ENCODE measurements around the gene CA10. TPM values are rescaled to one million over a fixed set of nuclear protein-coding genes. Genes with fewer than 3 reads are reported as not detected.

CA10 gene
- total RNA-seq, 1 donor from 2014 or later: 2.0 TPM

DNA sequence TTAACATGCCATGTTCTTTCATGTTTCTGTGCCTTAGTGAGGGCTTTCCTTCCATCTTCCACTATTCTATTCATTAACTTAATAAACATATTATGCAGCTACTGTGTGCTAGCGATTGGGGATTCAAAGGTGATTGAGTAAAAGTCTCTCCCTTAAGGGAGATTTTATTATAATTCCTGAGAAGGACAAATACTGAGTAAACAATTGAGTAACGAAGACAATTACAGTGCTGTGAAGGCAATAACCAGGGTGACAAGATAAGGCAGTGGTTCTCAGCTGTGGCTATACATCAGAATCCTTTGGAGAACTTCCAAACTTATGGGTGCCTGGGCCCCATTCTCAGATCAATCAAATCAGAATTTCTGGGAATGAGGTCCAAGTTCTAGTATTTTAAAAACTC lies 353.3 kb downstream of the CA10 start:
- H3K36me3 ChIP-seq: no peaks in the 10 kb centered on the region
- TF ChIP-seq POLR2AphosphoS5 (IDR thresholded peaks at IDR 0.05; ENCODE audit: insufficient read depth in 1 of 2, low read depth in 1 of 2) (no peak), POLR2A (IDR thresholded peaks at IDR 0.05) (no peak)
- TF ChIP-seq, protein P1, sequence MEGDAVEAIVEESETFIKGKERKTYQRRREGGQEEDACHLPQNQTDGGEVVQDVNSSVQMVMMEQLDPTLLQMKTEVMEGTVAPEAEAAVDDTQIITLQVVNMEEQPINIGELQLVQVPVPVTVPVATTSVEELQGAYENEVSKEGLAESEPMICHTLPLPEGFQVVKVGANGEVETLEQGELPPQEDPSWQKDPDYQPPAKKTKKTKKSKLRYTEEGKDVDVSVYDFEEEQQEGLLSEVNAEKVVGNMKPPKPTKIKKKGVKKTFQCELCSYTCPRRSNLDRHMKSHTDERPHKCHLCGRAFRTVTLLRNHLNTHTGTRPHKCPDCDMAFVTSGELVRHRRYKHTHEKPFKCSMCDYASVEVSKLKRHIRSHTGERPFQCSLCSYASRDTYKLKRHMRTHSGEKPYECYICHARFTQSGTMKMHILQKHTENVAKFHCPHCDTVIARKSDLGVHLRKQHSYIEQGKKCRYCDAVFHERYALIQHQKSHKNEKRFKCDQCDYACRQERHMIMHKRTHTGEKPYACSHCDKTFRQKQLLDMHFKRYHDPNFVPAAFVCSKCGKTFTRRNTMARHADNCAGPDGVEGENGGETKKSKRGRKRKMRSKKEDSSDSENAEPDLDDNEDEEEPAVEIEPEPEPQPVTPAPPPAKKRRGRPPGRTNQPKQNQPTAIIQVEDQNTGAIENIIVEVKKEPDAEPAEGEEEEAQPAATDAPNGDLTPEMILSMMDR (IDR thresholded peaks at IDR 0.05): no peak
- H3K27ac ChIP-seq: no peak overlapping the region
- no peaks in the 10 kb centered on the region for H3K9me3 ChIP-seq
- no peaks in the 10 kb centered on the region for H3K27me3 ChIP-seq
- intact Hi-C loops (cut with DNase I): no loop called here
- no peak overlapping the region for H3K4me3 ChIP-seq
- no peaks in the 10 kb centered on the region for H3K4me1 ChIP-seq
- DNase-seq (ENCODE audit: extremely low spot score in 2 of 2): no peak

DNA sequence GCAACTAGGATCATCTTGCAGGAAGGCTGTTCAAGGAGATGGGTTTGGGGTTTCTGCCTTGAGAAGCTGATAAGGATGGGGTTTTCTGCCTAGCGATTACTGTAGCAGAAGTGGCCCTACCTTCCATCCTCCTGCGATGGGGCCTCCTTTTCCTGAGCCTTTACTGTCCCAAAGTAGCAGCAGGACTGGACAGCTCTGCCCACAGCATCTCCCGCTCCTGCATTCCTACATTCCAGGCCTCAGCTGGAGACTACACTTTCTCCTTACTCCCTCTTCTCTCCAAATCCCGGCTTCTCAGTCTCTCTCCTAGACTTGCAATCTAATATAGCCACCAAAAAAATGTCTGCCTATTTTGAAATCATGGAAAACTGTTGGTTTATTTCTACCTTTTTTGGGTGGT lies 355.4 kb downstream of the CA10 start:
- no peak overlapping the region for H3K27ac ChIP-seq
- no peaks in the 10 kb centered on the region for H3K4me1 ChIP-seq
- intact Hi-C loops (cut with DNase I): no loop called here
- no peaks in the 10 kb centered on the region for H3K36me3 ChIP-seq
- TF ChIP-seq POLR2AphosphoS5 (IDR thresholded peaks at IDR 0.05; ENCODE audit: insufficient read depth in 1 of 2, low read depth in 1 of 2): no peak
- no peak for DNase-seq (ENCODE audit: extremely low spot score in 2 of 2)
- H3K4me3 ChIP-seq: no peak overlapping the region
- no peaks in the 10 kb centered on the region for H3K27me3 ChIP-seq
- H3K9me3 ChIP-seq: no peaks in the 10 kb centered on the region

DNA sequence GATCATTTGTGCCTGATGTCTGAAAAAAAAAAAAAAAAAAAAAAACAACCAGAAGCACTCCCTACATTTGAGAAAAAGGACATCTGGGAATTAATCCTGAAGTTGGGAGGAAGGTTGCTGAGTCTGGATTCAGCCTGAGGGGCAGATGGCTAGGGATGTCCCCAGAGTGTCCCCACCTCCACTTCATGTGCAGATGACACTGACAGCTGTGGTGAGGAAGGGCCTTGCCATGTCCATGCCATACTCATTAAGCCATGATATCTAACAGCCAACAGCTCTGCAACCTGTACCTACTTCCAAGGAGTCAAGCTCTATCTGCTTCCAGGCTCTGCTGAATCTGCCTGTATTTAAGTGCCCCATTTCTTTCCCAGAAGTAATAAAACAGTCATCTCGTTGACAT lies 356.0 kb downstream of the CA10 start:
- no peaks in the 10 kb centered on the region for H3K27me3 ChIP-seq
- H3K4me3 ChIP-seq: no peak overlapping the region
- no peaks in the 10 kb centered on the region for H3K9me3 ChIP-seq
- no peaks in the 10 kb centered on the region for H3K36me3 ChIP-seq
- no peak for DNase-seq (ENCODE audit: extremely low spot score in 2 of 2)
- TF ChIP-seq, protein P1 (IDR thresholded peaks at IDR 0.05): no peak
- TF ChIP-seq POLR2A (IDR thresholded peaks at IDR 0.05): no peak
- TF ChIP-seq POLR2AphosphoS5 (IDR thresholded peaks at IDR 0.05; ENCODE audit: insufficient read depth in 1 of 2, low read depth in 1 of 2): no peak
- H3K4me1 ChIP-seq: no peaks in the 10 kb centered on the region
- no peak overlapping the region for H3K27ac ChIP-seq
- intact Hi-C loops (cut with DNase I): no loop called here

DNA sequence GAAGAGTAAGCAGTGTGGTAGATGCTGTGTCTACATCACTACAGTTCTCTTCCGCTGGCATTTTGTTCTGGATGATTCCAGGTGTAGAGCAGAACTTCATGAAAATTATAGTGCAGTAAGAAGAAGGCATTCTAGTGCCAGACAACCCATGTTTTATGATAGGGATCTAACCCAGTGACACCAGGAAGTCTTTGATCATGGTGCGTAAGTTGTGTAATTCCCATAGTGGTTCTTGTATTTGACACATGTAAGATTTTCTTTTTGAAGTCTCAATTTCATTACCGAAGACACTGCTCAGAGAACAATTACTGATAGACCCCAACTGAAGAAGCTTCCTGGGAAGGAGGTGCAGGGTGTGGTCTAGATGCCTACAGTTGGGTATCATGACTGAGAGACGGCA lies 356.9 kb downstream of the CA10 start:
- Histone ChIP-seq H3K4me1 (no peaks in the 10 kb centered on the region), H3K27ac (no peak overlapping the region), H3K9me3 (no peaks in the 10 kb centered on the region), H3K27me3 (no peaks in the 10 kb centered on the region), H3K4me3 (no peak overlapping the region), H3K36me3 (no peaks in the 10 kb centered on the region)
- DNase-seq (ENCODE audit: extremely low spot score in 2 of 2): no peak
- intact Hi-C loops (cut with DNase I): no loop called here
- TF ChIP-seq POLR2AphosphoS5 (IDR thresholded peaks at IDR 0.05; ENCODE audit: insufficient read depth in 1 of 2, low read depth in 1 of 2) (no peak), POLR2A (IDR thresholded peaks at IDR 0.05) (no peak)
- TF ChIP-seq, protein P1 (IDR thresholded peaks at IDR 0.05): no peak

DNA sequence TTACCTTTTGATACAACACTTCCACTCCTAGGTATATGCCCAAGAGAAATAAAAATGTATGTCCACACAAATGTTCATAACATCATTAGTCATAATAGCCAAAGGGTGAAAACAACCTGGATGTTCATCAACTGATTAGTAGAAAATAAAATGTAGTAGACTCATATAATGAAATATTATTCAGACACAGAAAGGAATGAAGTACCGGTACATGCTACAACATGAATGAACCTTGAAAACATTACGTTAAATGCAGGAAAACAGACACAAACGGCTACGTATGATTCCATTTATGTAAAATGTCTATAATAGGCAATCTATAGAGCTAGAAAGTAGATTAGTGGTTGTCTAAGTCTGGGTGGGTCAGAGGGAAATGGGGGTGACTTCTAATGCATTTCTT lies 358.5 kb downstream of the CA10 start:
- TF ChIP-seq, protein P1 (IDR thresholded peaks at IDR 0.05): no peak
- TF ChIP-seq POLR2AphosphoS5 (IDR thresholded peaks at IDR 0.05; ENCODE audit: insufficient read depth in 1 of 2, low read depth in 1 of 2) (no peak), POLR2A (IDR thresholded peaks at IDR 0.05) (no peak)
- intact Hi-C loops (cut with DNase I): no loop called here
- no peaks in the 10 kb centered on the region for H3K36me3 ChIP-seq
- H3K9me3 ChIP-seq: no peaks in the 10 kb centered on the region
- H3K4me1 ChIP-seq: no peaks in the 10 kb centered on the region
- no peak overlapping the region for H3K4me3 ChIP-seq
- no peak overlapping the region for H3K27ac ChIP-seq
- no peak for DNase-seq (ENCODE audit: extremely low spot score in 2 of 2)
- H3K27me3 ChIP-seq: no peaks in the 10 kb centered on the region

DNA sequence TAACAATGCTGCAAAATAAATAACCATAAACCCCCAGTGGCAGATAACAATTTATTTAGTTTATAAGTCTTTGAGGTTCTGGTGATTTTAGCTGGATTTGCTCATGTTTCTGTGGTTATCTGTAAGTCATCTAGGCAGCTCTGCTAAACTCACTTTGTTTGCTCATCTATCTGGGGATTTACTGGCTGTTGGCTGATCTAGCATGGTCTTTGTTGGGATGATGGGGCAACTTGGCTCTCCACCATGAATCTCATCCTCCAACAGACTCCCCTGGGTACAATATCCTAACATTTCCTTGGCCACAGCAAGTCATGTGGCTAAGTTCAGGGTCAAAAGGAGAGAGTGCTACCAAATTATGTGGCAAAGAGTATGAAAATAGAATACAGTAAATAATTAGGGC lies 359.3 kb downstream of the CA10 start:
- no peak overlapping the region for H3K27ac ChIP-seq
- no peak for DNase-seq (ENCODE audit: extremely low spot score in 2 of 2)
- no peaks in the 10 kb centered on the region for H3K27me3 ChIP-seq
- no peaks in the 10 kb centered on the region for H3K36me3 ChIP-seq
- H3K9me3 ChIP-seq: no peaks in the 10 kb centered on the region
- TF ChIP-seq POLR2AphosphoS5 (IDR thresholded peaks at IDR 0.05; ENCODE audit: insufficient read depth in 1 of 2, low read depth in 1 of 2) (no peak), POLR2A (IDR thresholded peaks at IDR 0.05) (no peak)
- TF ChIP-seq, protein P1 (IDR thresholded peaks at IDR 0.05): no peak
- no peak overlapping the region for H3K4me3 ChIP-seq
- H3K4me1 ChIP-seq: no peaks in the 10 kb centered on the region
- intact Hi-C loops (cut with DNase I): no loop called here

All from vagina (tissue), 2 donors.